ENCODE measurements around the gene EPO. TPM values are rescaled to one million over a fixed set of nuclear protein-coding genes. Genes with fewer than 3 reads are reported as not detected.
"Not testable (repeated sequence)": the region's sequence is repeated elsewhere in the genome, so short reads cannot be mapped to it uniquely, and the experiment has no call there.

The EPO gene
- total RNA-seq, 1 donor from 2014 or later = not detected

GRCh38 chr7:100744605-100745004 is 24.3 kb downstream of the EPO start:
- no peak overlapping the region for H3K4me3 ChIP-seq
- no peaks in the 10 kb centered on the region for H3K36me3 ChIP-seq
- intact Hi-C loops (cut with DNase I) = no loop called here
- TF ChIP-seq, protein P1, sequence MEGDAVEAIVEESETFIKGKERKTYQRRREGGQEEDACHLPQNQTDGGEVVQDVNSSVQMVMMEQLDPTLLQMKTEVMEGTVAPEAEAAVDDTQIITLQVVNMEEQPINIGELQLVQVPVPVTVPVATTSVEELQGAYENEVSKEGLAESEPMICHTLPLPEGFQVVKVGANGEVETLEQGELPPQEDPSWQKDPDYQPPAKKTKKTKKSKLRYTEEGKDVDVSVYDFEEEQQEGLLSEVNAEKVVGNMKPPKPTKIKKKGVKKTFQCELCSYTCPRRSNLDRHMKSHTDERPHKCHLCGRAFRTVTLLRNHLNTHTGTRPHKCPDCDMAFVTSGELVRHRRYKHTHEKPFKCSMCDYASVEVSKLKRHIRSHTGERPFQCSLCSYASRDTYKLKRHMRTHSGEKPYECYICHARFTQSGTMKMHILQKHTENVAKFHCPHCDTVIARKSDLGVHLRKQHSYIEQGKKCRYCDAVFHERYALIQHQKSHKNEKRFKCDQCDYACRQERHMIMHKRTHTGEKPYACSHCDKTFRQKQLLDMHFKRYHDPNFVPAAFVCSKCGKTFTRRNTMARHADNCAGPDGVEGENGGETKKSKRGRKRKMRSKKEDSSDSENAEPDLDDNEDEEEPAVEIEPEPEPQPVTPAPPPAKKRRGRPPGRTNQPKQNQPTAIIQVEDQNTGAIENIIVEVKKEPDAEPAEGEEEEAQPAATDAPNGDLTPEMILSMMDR (IDR thresholded peaks at IDR 0.05) = no peak
- H3K9me3 ChIP-seq = no peaks in the 10 kb centered on the region
- H3K27me3 ChIP-seq (ENCODE audit: low read depth) = peaks cover 14% of the 10 kb centered on the region
- H3K27ac ChIP-seq = no peak overlapping the region
- DNase-seq (no peak), ATAC-seq (no peak)
- no peaks in the 10 kb centered on the region for H3K4me1 ChIP-seq

DNA sequence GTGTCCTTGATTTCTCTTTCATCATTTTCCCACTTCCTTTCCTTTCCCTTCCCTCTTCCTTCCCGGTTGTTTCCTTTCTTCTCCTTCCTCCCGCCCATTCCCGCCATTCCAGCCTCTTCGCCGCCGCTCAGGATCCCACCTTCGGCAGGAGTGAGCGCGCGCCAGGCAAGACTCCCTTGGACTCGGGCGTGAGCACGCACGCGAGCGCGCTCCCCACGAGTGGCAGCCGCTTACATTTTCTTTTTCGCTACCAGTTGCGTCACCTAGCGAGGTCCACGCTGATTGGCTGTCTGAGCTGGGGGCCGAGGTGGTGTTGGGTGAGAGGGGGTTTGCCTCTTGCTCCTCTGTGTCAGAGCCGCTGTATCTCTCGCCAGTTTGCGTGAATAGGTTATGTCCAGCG is 24.9 kb downstream of the EPO start:
- TF ChIP-seq, protein P1 (IDR thresholded peaks at IDR 0.05) = no peak
- peak; percentile 74 to 97 for ATAC-seq

DNA sequence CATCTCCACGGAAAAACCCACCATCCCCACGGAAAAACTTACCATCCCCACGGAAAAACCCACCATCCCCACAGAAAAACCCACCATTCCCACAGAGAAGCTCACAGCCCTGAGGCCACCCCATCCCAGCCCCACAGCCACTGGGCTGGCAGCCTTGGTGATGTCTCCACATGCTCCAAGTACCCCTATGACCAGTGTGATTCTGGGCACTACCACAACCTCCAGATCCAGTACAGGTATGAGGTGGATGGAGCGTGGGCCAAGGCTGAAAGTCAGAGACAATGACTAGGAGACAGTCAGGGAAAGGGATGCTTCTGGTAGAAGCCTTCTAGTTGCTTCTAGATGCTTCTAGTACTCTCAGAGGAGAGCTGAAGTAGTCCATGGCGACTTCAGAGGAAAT is 32.7 kb downstream of the EPO start:
- intact Hi-C loops (cut with DNase I) = no loop called here
- no peak for DNase-seq

More for the DNA sequence above, 24.9 kb downstream of the EPO start:
- Histone ChIP-seq H3K27me3 (ENCODE audit: low read depth) (peaks cover 16% of the 10 kb centered on the region), H3K4me1 (no peaks in the 10 kb centered on the region), H3K9me3 (no peaks in the 10 kb centered on the region), H3K4me3 (peak overlapping the region; percentile 40), H3K36me3 (no peaks in the 10 kb centered on the region), H3K27ac (no peak overlapping the region)
- DNase-seq = peak; percentile 67
- intact Hi-C loops (cut with DNase I) = no loop called here

DNA sequence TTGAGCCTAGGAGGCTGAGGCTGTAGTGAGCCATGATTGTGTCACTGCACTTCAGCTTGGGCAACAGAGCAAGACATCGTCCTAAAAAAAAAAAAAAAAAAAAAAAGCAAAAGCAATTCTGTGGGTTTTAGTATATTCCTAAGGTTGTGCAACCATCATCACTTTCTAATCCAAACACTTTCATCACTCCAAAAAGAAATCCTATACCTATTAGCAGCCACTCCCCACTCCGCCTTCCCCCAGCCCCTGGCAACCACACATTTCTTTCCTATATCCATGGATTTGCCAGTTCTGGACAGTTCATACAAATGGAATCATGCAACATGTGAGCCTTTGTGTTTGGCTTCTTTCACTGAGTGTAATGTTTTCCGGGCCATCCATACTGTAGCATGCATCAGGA is 33.5 kb downstream of the EPO start:
- H3K4me1 ChIP-seq = no peaks in the 10 kb centered on the region
- intact Hi-C loops (cut with DNase I) = no loop called here
- H3K9me3 ChIP-seq = no peaks in the 10 kb centered on the region
- H3K36me3 ChIP-seq = no peaks in the 10 kb centered on the region
- peaks cover 25% of the 10 kb centered on the region for H3K27me3 ChIP-seq (ENCODE audit: low read depth)
- ATAC-seq (no peak), DNase-seq (no peak)
- no peak overlapping the region for H3K4me3 ChIP-seq
- H3K27ac ChIP-seq = no peak overlapping the region
- TF ChIP-seq, protein P1 (IDR thresholded peaks at IDR 0.05) = no peak

More for the DNA sequence above, 32.7 kb downstream of the EPO start:
- Histone ChIP-seq H3K27ac (no peak overlapping the region), H3K4me3 (no peak overlapping the region), H3K9me3 (no peaks in the 10 kb centered on the region), H3K4me1 (no peaks in the 10 kb centered on the region), H3K36me3 (no peaks in the 10 kb centered on the region), H3K27me3 (ENCODE audit: low read depth) (peaks cover 31% of the 10 kb centered on the region)
- TF ChIP-seq, protein P1 (IDR thresholded peaks at IDR 0.05) = no peak
- ATAC-seq = no peak

DNA sequence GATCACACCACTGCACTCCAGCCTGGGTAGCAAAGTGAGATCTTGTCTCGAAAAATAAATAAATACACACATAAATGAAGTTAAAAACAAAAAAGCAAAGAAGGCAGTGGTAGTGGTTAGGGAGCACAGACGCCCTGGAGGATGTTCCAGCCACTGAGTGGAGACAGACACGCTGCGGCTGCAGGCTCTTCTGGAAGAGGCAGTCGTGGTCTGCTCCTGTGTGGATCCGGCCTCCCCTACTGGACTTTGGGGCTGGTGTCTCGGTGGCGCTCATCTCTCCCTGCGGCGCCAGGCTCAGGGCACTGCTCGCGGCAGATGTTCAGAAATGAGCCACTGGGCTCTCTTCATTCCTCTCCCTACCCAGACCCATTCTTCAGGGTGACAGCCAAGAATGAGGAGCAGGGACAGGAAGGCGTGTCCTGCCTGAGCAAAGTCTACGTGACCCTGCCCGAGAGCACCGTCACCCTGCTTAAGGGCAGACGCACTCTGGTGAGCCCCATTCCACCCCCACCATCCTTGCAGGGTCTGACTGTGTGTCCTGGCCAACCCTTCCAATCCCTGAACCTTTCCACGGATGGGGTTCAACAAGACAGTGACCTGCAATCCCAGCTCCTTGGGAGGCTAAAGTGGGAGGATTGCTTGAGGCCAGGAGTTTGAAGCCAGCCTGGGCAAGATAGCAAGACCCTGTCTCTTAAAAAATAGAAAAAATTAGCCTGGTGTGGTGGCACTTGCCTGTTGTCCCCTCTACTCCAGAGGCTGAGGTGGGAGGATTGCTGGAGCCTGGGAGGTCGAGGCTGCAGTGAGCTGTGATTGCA is 39.3 kb downstream of the EPO start:
- intact Hi-C loops (cut with DNase I) = no loop called here
- no peak for DNase-seq
- peaks cover 3% of the 10 kb centered on the region for H3K27me3 ChIP-seq (ENCODE audit: low read depth)
- no peaks in the 10 kb centered on the region for H3K9me3 ChIP-seq
- no peaks in the 10 kb centered on the region for H3K36me3 ChIP-seq
- H3K4me1 ChIP-seq = no peaks in the 10 kb centered on the region
- H3K4me3 ChIP-seq = no peak overlapping the region
- no peak for ATAC-seq
- H3K27ac ChIP-seq = no peak overlapping the region
- TF ChIP-seq, protein P1 (IDR thresholded peaks at IDR 0.05) = no peak

DNA sequence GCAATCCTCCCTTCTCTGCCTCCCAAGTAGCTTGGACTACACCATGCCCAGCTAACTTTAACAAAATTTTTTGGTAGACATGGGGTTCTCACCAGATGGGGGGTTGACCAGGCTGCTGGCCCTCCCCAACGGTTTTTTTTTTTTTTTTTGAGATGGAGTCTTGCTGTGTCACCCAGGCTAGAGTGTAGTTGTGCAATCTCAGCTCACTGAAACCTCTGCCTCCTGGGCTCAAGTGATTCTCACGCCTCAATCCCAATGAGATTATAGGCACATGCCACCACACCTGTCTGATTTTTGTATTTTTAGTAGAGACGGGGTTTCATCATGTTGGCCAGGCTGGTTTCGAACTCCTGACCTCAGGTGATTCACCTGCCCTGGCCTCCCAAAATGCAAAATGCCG is 42.6 kb downstream of the EPO start:
- H3K4me1 ChIP-seq; intact Hi-C loops (cut with DNase I); DNase-seq; ATAC-seq; H3K27ac ChIP-seq; H3K9me3 ChIP-seq; H3K27me3 ChIP-seq (ENCODE audit: low read depth); H3K36me3 ChIP-seq; H3K4me3 ChIP-seq: not testable (repeated sequence)

Measured in lower lobe of right lung (tissue), 2 donors.